ENCODE data around the gene SLC44A1.

Gene SLC44A1

GRCh38 chr9:105392531-105392930, 148.1 kb downstream of the SLC44A1 start:
- DNase-seq (ENCODE audit: low read depth), result no peak

- DNase-seq (ENCODE audit: low read depth), result no peak
Observed at GRCh38 chr9:105393576-105394344, 149.3 kb downstream of the SLC44A1 start.

DNA sequence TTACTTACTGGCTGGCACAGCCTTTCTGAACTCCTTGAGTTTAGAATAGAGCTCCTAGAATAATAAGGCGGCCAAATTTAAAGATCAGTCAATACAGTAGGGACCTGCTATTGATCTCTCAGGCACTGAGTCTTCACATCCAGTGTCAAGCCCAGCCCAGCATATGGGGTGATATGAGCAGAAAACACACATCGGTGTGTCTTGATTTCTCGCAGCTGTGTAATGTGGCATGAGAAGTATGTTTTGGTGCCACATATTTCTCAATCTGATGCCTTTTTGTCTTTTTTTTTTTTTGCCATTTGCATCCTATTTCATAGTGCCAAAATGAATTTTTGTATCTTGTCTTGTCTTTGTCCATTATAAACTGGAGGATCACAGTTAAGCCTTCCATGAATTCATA, 152.0 kb downstream of the SLC44A1 start:
- no peak for DNase-seq (ENCODE audit: low read depth)

GRCh38 chr9:105396901-105397300, 152.4 kb downstream of the SLC44A1 start:
- no peak for DNase-seq (ENCODE audit: low read depth)

- DNase-seq (ENCODE audit: low read depth), result no peak
Observed at GRCh38 chr9:105399117-105399516, 154.7 kb downstream of the SLC44A1 start.

DNA sequence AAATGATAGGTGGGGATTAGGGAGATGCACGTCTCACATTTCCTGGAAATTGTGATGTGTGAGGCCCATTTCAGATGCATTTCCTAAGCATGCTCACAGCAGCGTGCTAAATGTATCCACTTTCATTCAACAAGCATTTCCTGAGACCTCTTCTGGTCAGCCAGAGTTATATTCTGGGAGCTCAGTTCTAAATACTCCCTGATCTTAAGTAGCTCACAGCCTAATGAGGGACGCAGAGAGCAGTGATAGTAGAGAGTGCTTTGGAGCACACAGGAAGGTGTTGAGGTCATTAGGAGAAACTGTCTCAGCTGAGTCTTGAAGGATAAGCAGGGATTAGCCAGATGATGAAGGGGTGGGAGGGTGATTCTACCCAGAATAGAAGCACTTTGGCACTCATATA, 157.2 kb downstream of the SLC44A1 start:
- peak; percentile 42 for DNase-seq (ENCODE audit: low read depth)

DNA sequence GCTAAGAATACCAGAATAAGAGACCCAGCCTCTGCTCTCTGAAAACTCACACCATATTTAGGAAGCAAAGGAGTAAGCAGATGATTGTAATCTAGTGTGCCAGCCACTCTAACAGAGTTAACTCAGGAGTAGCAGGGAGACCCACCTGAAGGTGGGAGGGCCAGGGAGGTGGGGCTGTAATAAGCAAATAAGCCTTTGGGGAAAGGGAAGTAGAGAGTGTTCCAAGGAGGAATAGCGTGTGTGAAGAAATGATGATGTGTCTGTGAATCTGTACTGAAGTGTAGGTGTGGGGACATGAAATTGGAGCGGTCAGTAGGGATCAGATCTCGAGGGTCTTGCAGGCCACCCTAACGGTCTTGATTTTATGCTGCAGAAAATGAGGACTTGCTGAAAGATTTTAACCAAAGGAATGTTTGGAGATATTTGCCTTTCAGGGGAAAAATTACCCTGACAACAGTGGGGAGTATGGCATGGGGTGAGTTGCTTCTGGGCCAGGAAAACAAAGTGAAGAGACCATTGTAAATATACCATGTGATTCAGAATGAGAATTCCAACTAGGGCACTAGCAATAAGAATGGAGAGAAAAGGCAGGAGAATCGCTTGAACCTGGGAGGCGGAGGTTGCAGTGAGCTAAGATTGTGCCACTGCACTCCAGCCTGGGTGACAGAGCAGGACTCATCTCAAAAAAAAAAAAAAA, 159.2 kb downstream of the SLC44A1 start:
- no peak for DNase-seq (ENCODE audit: low read depth)

DNA sequence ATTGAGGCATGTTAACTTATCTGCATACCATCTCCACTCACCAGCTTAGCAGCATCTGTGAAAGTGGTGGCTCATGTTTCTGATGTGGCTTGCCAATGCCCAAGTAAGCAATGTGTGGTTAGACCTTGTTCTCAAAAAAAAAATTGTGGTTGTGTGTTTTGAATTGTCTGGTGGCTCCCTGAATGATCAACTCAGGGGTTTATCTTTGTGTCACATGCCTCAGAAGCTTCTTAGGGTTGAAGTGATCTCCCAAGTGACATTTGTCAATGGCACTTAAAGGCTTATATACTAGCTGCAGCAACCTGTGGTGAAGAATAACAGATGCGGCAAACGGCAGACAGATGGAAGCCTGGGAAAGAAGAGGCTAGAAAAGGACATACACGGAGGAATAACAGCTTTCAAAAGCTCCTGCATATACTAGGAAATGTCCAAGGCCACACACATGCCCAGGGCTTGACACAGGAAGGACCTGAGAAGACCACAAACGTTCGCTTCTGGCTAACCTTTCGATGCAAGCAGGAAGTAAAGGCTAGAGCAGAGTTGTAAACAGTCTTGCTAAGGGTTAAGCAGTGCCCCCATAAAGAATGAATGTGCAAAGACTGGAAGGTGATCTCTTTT, 161.2 kb downstream of the SLC44A1 start:
- peak; percentile 24 for DNase-seq (ENCODE audit: low read depth)

DNA sequence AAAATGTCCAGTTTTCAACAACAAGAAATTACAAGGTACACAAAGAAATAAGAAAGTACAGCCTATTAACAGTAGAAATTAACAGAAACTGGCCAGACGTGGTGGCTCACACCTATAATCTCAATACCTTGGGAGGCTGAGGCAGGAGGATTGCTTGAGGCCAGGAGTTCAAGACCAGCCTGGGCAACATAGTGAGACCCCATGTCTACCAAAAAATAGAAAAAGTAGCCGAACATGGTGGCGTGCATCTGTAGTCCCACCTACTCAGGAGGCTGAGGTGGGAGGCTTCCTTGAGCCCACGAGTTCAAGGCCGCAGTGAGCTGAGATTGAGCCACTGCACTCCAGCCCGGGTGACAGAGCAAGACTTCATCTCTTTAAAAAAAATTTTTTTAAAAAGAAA, 161.9 kb downstream of the SLC44A1 start:
- DNase-seq (ENCODE audit: low read depth), result no peak

- DNase-seq (ENCODE audit: low read depth), result no peak
Observed at GRCh38 chr9:105413525-105413924, 169.1 kb downstream of the SLC44A1 start.

- no peak for DNase-seq (ENCODE audit: low read depth)
Observed at GRCh38 chr9:105414947-105415661, 170.7 kb downstream of the SLC44A1 start.

GRCh38 chr9:105415662-105415980, 171.2 kb downstream of the SLC44A1 start:
- no peak for DNase-seq (ENCODE audit: low read depth)

DNA sequence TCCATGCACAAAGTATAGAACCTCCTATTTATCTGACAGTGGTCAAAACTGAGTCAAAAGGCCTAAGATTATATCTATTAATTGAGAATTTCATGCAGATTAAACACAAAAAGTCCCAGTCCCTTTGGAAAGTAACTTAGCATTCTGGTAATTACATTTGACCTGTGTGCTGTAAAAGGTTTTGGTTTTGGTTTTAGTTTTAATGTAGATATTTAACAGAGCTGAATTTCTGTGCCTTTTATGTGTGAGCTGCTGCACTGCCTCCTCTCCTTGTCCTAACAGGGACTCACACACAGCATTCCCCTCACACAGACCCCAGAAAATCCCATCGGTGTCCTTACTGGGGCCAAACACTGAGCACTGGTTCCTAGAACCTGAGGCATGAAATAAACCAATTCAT, 172.4 kb downstream of the SLC44A1 start:
- no peak for DNase-seq (ENCODE audit: low read depth)

DNA sequence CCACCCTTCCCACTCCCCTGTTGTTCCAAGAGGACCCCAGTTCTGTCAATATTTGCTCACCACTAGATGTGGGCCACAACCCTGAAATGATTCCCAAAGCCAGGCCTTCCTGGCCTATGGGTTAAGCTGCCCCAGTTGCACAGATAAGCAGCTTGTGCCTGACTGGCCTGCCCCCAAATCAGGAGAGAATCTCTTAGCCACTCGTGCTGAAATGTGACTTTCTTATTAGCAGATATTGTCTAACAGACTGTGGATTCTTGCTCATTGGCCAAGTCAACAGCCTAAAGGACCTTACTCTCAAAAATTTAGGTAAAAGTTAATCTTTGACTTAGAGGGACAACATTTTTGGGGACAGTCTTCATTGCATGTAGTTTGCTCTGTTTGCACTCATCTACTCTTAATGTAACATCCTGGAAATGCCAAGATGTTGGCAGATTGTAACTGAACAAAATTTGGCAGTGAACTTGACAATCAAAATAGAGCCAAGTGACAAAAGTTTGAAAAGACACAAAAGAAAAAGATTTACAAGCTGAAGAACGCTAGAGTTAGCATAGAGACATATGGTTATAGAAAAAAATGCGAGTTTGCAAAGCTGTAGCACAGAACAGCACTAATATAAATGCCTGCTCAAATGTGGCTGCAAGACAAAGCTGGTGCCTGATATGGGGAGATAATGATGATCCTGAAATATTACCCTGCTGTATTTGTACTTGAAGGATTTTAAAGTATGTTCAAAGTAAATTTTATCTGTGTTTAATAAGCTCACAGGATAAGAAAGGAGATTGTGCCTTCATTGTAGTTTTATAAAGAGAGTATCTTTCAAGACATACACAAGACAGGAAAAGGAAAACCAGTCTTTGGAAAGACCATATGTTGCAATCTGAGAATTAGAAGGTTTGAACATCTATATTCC, 174.4 kb downstream of the SLC44A1 start:
- DNase-seq (ENCODE audit: low read depth), result no peak

- DNase-seq (ENCODE audit: low read depth), result no peak
Observed at GRCh38 chr9:105419816-105420597, 175.6 kb downstream of the SLC44A1 start.

DNA sequence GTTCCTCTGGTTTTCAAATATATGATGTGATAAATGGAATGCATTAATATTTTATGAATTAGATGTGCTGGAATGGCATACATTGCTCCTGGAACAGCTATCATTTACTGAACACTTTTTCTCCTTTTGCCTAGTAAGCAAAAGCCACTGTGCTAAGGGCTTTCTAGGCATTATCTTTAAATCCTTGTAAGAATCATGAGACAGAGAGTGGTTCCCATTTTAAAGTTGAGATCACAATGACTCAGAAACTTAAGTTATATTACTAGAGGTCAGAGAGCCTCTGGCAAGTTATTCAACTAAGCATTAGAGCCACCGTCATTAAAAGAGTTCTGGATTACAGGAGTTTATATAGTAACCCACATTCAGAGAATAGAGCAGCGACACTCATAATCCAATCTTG, 176.7 kb downstream of the SLC44A1 start:
- DNase-seq (ENCODE audit: low read depth), result no peak

DNA sequence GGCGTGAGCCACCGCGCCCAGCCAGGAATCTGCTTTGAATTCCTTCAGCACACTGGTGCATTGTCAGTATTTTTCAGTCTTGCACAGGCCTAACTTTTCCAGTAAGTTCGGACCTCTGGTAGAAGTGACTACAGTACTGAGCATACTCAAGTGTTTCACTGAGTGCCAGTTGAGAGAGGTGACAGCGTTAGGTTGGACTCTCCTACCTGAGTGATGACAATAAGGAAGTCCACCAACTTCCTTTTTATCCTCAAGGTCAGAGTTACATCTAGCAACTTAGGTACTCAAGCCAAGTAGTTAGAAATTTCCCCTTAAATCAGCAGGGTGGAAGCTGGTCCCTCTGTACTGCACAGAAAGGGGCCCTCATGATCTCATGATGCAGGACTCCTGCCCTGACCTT, 177.4 kb downstream of the SLC44A1 start:
- DNase-seq (ENCODE audit: low read depth), result no peak

DNA sequence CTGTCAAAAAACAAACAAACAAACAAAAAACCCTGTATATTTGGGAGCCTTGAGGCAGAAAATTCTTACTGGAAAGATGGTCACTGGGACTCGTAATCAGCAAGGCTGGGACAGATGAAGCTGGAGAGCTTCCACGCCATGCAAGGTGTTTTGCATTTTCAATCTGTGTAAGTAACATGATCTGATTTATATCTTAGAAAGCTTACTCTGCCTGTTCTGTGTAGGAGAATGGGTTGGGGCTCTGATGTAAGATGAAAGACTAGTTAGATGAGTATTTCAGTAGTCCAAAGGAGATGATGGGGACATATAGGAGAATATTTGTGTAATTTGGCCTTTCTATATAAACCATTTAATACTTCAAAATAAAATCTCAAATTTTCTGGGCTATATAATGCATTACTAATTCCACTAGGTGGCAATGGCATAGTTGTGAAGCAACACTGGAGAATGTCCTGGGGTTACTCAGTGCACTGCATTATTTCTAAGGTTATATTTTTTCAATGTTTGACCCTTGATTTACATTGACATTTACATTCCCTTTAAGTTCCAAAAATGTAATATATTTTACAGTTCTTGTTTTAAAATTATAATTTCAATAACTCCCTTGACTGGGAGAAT, 181.5 kb downstream of the SLC44A1 start:
- no peak for DNase-seq (ENCODE audit: low read depth)

DNA sequence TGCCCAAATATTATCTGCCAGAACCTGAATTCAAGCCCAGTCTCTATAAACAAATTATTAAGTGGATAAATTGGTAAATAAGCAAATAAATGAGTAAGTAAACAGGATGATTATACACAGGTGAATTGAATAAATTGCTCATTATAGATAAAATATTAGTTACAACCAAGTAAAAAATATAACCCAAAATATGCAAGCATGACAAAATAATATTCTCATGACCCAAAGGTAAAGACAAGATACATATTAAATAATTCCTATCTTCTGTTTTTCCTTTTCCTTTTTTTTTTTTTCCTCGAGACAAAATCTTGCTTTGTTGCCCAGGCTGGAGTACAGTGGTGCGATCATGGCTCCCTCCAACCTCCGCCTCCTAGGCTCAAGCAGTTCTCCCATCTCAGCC, 182.2 kb downstream of the SLC44A1 start:
- no peak for DNase-seq (ENCODE audit: low read depth)
